Parathyroid adenoma (tissue), 2 donors: ENCODE measurements around the gene MEIS1.

ENCODE experiments used
- H2AFZ ChIP-seq: fragments of 300-600 bp; sonication (generic); one replicate; pipeline ENCODE4 v1.7.0; 2017; ENCODE audit warnings: antibody characterized with exemption, mild to moderate bottlenecking
- H3K27ac ChIP-seq: fragments of 300-600 bp; sonication (generic); one replicate; pipeline ENCODE4 v1.7.0; 2017
- H3K27me3 ChIP-seq: fragments of 300-600 bp; sonication (generic); one replicate; pipeline ENCODE4 v1.7.0; 2017; ENCODE audit warnings: low read length; ENCODE audit not compliant: control insufficient read depth, insufficient read depth
- H3K36me3 ChIP-seq: fragments of 300-600 bp; sonication (generic); one replicate; pipeline ENCODE4 v1.7.0; 2017; ENCODE audit warnings: low read length; ENCODE audit not compliant: control insufficient read depth, insufficient read depth
- H3K4me1 ChIP-seq: fragments of 300-600 bp; sonication (generic); one replicate; pipeline ENCODE4 v1.7.0; 2017; ENCODE audit warnings: control low read depth
- H3K4me2 ChIP-seq: fragments of 300-600 bp; sonication (generic); one replicate; pipeline ENCODE4 v1.7.0; 2017; ENCODE audit warnings: low read length
- H3K4me3 ChIP-seq: fragments of 300-600 bp; sonication (generic); one replicate; pipeline ENCODE4 v1.7.0; 2017; ENCODE audit warnings: low read depth, low read length
- H3K79me2 ChIP-seq: fragments of 300-600 bp; sonication (generic); one replicate; pipeline ENCODE4 v1.7.0; 2017; ENCODE audit warnings: control low read depth
- H3K9ac ChIP-seq: fragments of 300-600 bp; sonication (generic); one replicate; pipeline ENCODE4 v1.7.0; 2017; ENCODE audit warnings: mild to moderate bottlenecking
- H3K9me3 ChIP-seq: fragments of 300-600 bp; sonication (generic); one replicate; pipeline ENCODE4 v1.7.0; 2017; ENCODE audit warnings: low read length; ENCODE audit not compliant: control insufficient read depth
- CTCF ChIP-seq: fragments of 300-600 bp; sonication (generic); IDR thresholded peaks from one replicate; pipeline ENCODE4 v1.7.0; 2017; ENCODE audit warnings: antibody characterized with exemption, mild to moderate bottlenecking
- donor health status: primary hyperparathyroidism.

The MEIS1 gene

DNA sequence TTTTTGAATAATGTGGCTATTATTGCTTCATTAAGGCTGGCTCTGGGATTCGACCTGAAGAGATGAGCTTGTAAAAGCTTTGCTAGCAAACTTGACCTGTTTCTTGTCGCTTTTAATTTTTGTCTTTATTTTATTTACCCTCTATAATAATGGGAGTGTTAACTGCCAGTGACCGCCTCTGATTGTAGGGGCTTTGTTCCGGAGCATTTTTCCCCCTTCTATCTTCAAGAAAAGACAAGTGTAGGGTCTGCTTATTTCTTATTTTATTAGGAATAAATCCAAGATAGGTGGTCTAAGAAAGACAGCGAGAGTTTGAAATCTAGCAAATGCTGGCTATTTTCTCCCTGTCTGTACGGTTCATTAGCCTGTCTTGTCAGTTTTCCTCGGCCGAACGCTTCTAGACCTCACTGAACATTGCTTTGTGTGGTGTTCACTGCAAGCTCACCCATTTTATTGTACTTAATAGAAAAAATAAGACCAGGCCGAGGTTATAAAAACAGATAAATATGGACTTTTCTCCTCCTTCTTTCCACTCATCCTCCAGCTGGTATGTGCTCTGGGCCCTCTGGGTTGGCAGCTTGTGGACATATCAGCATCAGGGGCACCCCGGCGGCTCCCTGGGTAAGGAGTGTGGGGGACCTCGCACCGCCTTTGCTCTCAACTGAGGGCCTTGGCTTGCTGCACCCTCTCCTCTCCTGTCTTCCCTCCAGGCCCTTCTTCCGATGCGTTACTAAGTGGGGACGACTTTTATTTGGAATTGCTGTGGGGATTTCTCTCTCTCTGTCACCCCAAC is 8.5 kb downstream of the MEIS1 start:
- no peaks in the 10 kb centered on the region for H3K27me3 ChIP-seq
- H3K27ac ChIP-seq = no peak overlapping the region
- no peak for TF ChIP-seq CTCF
- no peaks in the 10 kb centered on the region for H3K4me1 ChIP-seq
- H3K9ac ChIP-seq = no peak overlapping the region
- no peak overlapping the region for H2AFZ ChIP-seq
- H3K79me2 ChIP-seq = peaks cover 20% of the 10 kb centered on the region
- H3K4me3 ChIP-seq = no peak overlapping the region
- H3K4me2 ChIP-seq = no peak overlapping the region
- H3K9me3 ChIP-seq = no peaks in the 10 kb centered on the region
- H3K36me3 ChIP-seq = no peaks in the 10 kb centered on the region

GRCh38 chr2:66443979-66444861 is 9.3 kb downstream of the MEIS1 start:
- Histone ChIP-seq H3K4me1 (no peaks in the 10 kb centered on the region), H3K79me2 (peaks cover 20% of the 10 kb centered on the region), H3K4me2 (no peak overlapping the region), H2AFZ (no peak overlapping the region), H3K4me3 (no peak overlapping the region), H3K27ac (no peak overlapping the region), H3K9ac (no peak overlapping the region), H3K9me3 (no peaks in the 10 kb centered on the region), H3K27me3 (no peaks in the 10 kb centered on the region), H3K36me3 (no peaks in the 10 kb centered on the region)
- TF ChIP-seq CTCF = no peak

GRCh38 chr2:66445076-66445924 is 10.4 kb downstream of the MEIS1 start:
- Histone ChIP-seq H3K79me2 (peaks cover 20% of the 10 kb centered on the region), H3K27ac (peak overlapping the region; percentile 39), H3K4me2 (no peak overlapping the region), H3K9ac (no peak overlapping the region), H3K4me3 (no peak overlapping the region), H2AFZ (no peak overlapping the region), H3K9me3 (no peaks in the 10 kb centered on the region), H3K4me1 (no peaks in the 10 kb centered on the region), H3K36me3 (no peaks in the 10 kb centered on the region), H3K27me3 (no peaks in the 10 kb centered on the region)
- TF ChIP-seq CTCF = no peak

GRCh38 chr2:66445925-66446871 is 11.3 kb downstream of the MEIS1 start:
- no peak for TF ChIP-seq CTCF
- no peak overlapping the region for H3K9ac ChIP-seq
- H2AFZ ChIP-seq = peak overlapping the region; percentile 11
- H3K79me2 ChIP-seq = peaks cover 16% of the 10 kb centered on the region
- H3K36me3 ChIP-seq = no peaks in the 10 kb centered on the region
- no peaks in the 10 kb centered on the region for H3K27me3 ChIP-seq
- no peak overlapping the region for H3K4me2 ChIP-seq
- H3K9me3 ChIP-seq = no peaks in the 10 kb centered on the region
- no peak overlapping the region for H3K4me3 ChIP-seq
- H3K27ac ChIP-seq = peak overlapping the region; percentile 39
- no peaks in the 10 kb centered on the region for H3K4me1 ChIP-seq
